MM.1S (cell line): Measurements from ENCODE around the gene SGCG.

Source experiments
- CTCF ChIP-seq: fragments of 300-600 bp; sonication (generic); IDR thresholded peaks from 2 replicates; pipeline ENCODE4 v1.5.1; 2016; ENCODE audit warnings: antibody characterized with exemption, low read length, mixed read lengths
- EZH2 ChIP-seq: fragments of 300-600 bp; sonication (generic); optimal IDR thresholded peaks from 2 replicates; pipeline ENCODE3; 2017; ENCODE audit warnings: low read depth, mild to moderate bottlenecking, antibody characterized with exemption, low read length, mixed read lengths

GRCh38 chr13:23141964-23142363 lies 38.8 kb upstream of the SGCG start:
- TF ChIP-seq CTCF (no peak), EZH2 (no peak)
